Body of pancreas (tissue), 4 donors: ENCODE measurements around the gene ARSB. TPM values are rescaled to one million over a fixed set of nuclear protein-coding genes. Genes with fewer than 3 reads are reported as not detected.

Source experiments
- ATAC-seq: fragments of 150-250 bp; one replicate; pipeline ENCODE4 v1.9.1; 2016
- DNase-seq, 4 donors: peaks; one replicate each; pipeline ENCODE4 v3.0.0-alpha.2; 2019
- H3K27ac ChIP-seq, 4 donors: fragments of 200-600 bp; sonication (generic); 1 replicate in 3 of 4; 2 replicates in 1 of 4; pipeline versions ENCODE4 v1.5.1 to v1.6.1; 2016 to 2019; ENCODE audit warnings: mild to moderate bottlenecking in 1 of 4, mixed read lengths in 1 of 4, moderate library complexity in 1 of 4
- H3K27me3 ChIP-seq, 2 donors: fragments of 200-600 bp; sonication (generic); one replicate each; pipeline ENCODE4 v1.6.0; 2016; ENCODE audit warnings: mild to moderate bottlenecking in 1 of 2
- H3K36me3 ChIP-seq, 2 donors: fragments of 200-600 bp; sonication (generic); replicated peaks in 1 of 2; 2 replicates each; pipeline ENCODE4 v1.5.1; 2016; ENCODE audit warnings: low read depth in 2 of 2; ENCODE audit not compliant: insufficient read depth in 1 of 2
- H3K4me1 ChIP-seq: fragments of 200-600 bp; sonication (generic); one replicate; pipeline ENCODE4 v1.6.0; 2016
- H3K4me3 ChIP-seq, 2 donors: fragments of 200-600 bp; sonication (generic); 1 replicate in 1 of 2; 2 replicates in 1 of 2; pipeline ENCODE4 v1.5.1; 2016 to 2019
- H3K9me3 ChIP-seq, 3 donors: fragments of 200-600 bp; sonication (generic); 1 replicate in 2 of 3; 2 replicates in 1 of 3; pipeline ENCODE4 v1.5.1; 2016
- POLR2A ChIP-seq, 3 donors: fragments of 450-650 bp; IDR thresholded peaks; one replicate each; pipeline ENCODE4 v1.6.1; 2016; ENCODE audit warnings: antibody characterized with exemption in 3 of 3, mild to moderate bottlenecking in 2 of 3
- WGBS, 2 donors: methylation state at CpG; one replicate each; pipeline ENCODE4 v1.1.5; 2017; 5-methylcytosine and 5-hydroxymethylcytosine counted together
- intact Hi-C: fragments of 100-400 bp; cut with DNase I; formaldehyde crosslinking; loops from one replicate; pipeline ENCODE4 v1.15.1; 2023
- total RNA-seq, 2 donors: library from RNA; depleted of rRNA; stranded (reverse); fragments of >200 nt; gene quantifications; one replicate each; pipeline ENCODE4 v1.1.0, GENCODE V29; 2016
- TF ChIP-seq, protein P1 (sequence below), 7 experiments: fragments of 450-650 bp in 4 of 7; fragments of 200-600 bp in 3 of 7; sonication (generic) in 3 of 7; IDR thresholded peaks; one replicate each; pipeline ENCODE4 v1.5.1; 2016 to 2019; ENCODE audit warnings: antibody characterized with exemption in 7 of 7

Gene ARSB
- total RNA-seq, 2 donors from 2014 or later, result 9.9 to 12.2 TPM

- 79 to 99% methylated on average over 3 of the region's 3 CpGs for WGBS, 2 donors
- Histone ChIP-seq H3K27ac (no peak overlapping the region), H3K27me3 (no peaks in the 10 kb centered on the region), H3K4me1 (no peaks in the 10 kb centered on the region), H3K9me3 (no peaks in the 10 kb centered on the region), H3K4me3 (no peak overlapping the region), H3K36me3 (no peaks in the 10 kb centered on the region)
- TF ChIP-seq, protein P1, sequence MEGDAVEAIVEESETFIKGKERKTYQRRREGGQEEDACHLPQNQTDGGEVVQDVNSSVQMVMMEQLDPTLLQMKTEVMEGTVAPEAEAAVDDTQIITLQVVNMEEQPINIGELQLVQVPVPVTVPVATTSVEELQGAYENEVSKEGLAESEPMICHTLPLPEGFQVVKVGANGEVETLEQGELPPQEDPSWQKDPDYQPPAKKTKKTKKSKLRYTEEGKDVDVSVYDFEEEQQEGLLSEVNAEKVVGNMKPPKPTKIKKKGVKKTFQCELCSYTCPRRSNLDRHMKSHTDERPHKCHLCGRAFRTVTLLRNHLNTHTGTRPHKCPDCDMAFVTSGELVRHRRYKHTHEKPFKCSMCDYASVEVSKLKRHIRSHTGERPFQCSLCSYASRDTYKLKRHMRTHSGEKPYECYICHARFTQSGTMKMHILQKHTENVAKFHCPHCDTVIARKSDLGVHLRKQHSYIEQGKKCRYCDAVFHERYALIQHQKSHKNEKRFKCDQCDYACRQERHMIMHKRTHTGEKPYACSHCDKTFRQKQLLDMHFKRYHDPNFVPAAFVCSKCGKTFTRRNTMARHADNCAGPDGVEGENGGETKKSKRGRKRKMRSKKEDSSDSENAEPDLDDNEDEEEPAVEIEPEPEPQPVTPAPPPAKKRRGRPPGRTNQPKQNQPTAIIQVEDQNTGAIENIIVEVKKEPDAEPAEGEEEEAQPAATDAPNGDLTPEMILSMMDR (IDR thresholded peaks at IDR 0.05), result no peak
- TF ChIP-seq POLR2A (IDR thresholded peaks at IDR 0.05), result no peak
- ATAC-seq (no peak), DNase-seq (no peak)
- intact Hi-C loops, result no loop called here
These were observed 224.7 kb downstream of the ARSB start for GRCh38 chr5:78760366-78760765.

- WGBS, 2 donors, result 67 to 74% methylated on average over 2 of the region's 2 CpGs
- Histone ChIP-seq H3K9me3 (no peaks in the 10 kb centered on the region), H3K27ac (no peak overlapping the region), H3K36me3 (no peaks in the 10 kb centered on the region), H3K4me3 (no peak overlapping the region), H3K4me1 (no peaks in the 10 kb centered on the region), H3K27me3 (no peaks in the 10 kb centered on the region)
- no peak for ATAC-seq
- DNase-seq, result no peak
- intact Hi-C loops, result no loop called here
- no peak for TF ChIP-seq POLR2A (IDR thresholded peaks at IDR 0.05)
- TF ChIP-seq, protein P1 (IDR thresholded peaks at IDR 0.05), result no peak
These were observed 226.8 kb downstream of the ARSB start for GRCh38 chr5:78758169-78758839.

- H3K27ac ChIP-seq, result no peak overlapping the region
- ATAC-seq (no peak), DNase-seq (no peak)
- H3K9me3 ChIP-seq, result no peaks in the 10 kb centered on the region
- no peak for TF ChIP-seq POLR2A (IDR thresholded peaks at IDR 0.05)
- TF ChIP-seq, protein P1 (IDR thresholded peaks at IDR 0.05), result no peak
- intact Hi-C loops, result no loop called here
- H3K4me1 ChIP-seq, result no peaks in the 10 kb centered on the region
- H3K36me3 ChIP-seq, result no peaks in the 10 kb centered on the region
- H3K27me3 ChIP-seq, result no peaks in the 10 kb centered on the region
- WGBS, 2 donors, result 82 to 92% methylated on average over 7 of the region's 7 CpGs
- H3K4me3 ChIP-seq, result no peak overlapping the region
These were observed 227.6 kb downstream of the ARSB start for GRCh38 chr5:78757269-78758053.

DNA sequence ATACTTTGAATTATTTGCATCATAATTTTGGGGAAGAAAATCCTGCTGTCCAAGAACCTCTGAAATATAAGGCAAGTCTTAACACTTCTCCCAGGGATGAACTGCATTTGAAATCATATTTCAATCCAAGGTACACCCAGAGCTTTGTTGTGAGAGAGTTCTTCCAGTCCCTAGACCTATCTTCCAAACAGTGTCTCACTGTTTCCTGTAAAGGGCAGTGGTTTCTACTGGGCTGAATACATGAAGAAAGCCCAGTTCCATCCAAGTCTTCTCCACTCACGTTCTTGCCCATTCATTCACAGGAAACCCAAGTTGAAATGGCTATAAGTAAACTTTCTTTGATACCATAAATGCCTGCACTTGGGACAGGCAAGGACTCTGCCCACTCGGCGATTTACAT lies 228.3 kb downstream of the ARSB start:
- TF ChIP-seq, protein P1 (IDR thresholded peaks at IDR 0.05), result no peak
- TF ChIP-seq POLR2A (IDR thresholded peaks at IDR 0.05), result no peak
- Histone ChIP-seq H3K4me1 (no peaks in the 10 kb centered on the region), H3K27me3 (no peaks in the 10 kb centered on the region), H3K27ac (no peak overlapping the region), H3K4me3 (no peak overlapping the region), H3K36me3 (no peaks in the 10 kb centered on the region), H3K9me3 (no peaks in the 10 kb centered on the region)
- DNase-seq (no peak), ATAC-seq (no peak)
- WGBS, 2 donors, result 69 to 81% methylated on average over 3 of the region's 3 CpGs
- intact Hi-C loops, result no loop called here
